ENCODE results near the gene HOXB5.

The HOXB5 gene

DNA sequence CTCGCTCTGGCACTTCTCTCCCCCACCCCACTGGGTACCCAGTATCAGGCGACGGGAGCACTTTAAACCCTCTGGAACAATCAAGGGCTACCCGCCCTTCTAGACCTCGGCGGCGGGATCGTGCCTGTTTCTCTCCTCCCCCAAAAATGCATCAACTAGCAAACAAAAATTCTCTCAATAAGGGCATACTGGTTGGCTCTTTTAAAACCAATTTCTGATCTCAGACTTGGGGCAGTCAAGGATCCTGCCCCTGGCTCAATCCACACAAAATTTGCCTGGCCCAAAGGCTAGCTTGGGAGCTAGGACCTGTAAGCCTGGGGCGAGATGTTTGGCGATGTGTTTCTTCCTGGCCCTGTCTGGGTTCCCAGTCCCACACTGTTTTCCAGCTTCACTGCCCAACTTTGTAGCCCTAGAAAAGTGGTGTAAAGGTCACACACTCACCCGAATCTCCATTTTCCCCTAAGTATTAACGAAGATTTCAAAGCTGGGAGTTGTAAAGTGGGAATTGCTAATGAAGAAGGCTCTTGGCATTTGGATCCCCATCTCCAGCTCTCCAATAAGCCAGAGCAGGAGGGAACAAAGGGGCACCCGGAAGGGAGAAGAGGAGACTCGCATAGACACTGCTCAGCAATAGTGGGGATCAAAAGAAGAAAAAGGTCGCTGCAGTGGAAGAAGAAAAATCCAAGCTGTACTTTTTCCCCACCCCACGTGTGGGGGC is 34.3 kb downstream of the HOXB5 start:
- DNase-seq (ENCODE audit: low read depth in 2 of 2): no peak

GRCh38 chr17:48558831-48559121 is 34.8 kb downstream of the HOXB5 start:
- no peak for DNase-seq (ENCODE audit: low read depth in 2 of 2)

- DNase-seq (ENCODE audit: low read depth in 2 of 2): no peak
Observed at GRCh38 chr17:48558057-48558830, 35.3 kb downstream of the HOXB5 start.

- DNase-seq (ENCODE audit: low read depth in 2 of 2): no peak
Observed at GRCh38 chr17:48556576-48557401, 36.8 kb downstream of the HOXB5 start.

GRCh38 chr17:48556229-48556575 is 37.4 kb downstream of the HOXB5 start:
- DNase-seq (ENCODE audit: low read depth in 2 of 2): no peak

GRCh38 chr17:48555258-48556228 is 38.0 kb downstream of the HOXB5 start:
- DNase-seq (ENCODE audit: low read depth in 2 of 2): no peak

GRCh38 chr17:48554412-48555257 is 38.9 kb downstream of the HOXB5 start:
- no peak for DNase-seq (ENCODE audit: low read depth in 2 of 2)

DNA sequence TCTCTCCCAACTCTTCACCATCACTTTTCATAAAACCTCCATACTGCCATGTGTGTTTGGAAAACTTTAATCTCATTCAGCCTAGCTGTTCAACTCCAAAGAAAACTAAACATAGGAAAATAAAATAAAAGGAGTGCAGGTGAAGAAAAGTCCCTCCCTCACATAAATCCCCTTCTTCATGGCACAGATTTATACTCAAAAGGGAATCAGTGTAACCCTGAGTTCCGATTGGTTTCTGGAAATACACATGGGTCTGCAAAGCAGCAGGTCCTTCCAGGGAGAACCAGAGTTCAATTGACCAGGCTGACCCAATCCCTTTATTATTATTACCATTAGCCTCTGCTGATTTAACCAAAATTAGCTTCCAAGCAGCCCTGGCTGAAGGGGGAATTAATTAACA is 39.8 kb downstream of the HOXB5 start:
- no peak for DNase-seq (ENCODE audit: low read depth in 2 of 2)

DNA sequence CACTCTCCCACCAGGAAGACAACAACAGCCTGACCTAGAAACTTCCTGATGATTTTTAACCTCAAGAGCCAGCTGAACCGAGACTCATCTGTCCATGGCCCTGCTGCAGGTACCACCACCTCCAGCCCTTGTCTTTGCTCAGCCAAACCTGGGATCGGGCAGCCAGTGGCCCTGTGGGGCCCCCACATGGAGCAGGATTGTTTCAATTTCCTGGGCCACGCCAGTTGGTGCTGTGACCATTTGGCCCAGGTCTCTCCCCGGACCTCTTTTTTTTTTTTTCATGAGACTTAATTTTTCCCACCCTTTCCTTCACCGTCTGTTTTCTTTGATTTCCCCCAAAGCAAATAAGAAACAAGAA is 40.4 kb downstream of the HOXB5 start:
- no peak for DNase-seq (ENCODE audit: low read depth in 2 of 2)

- DNase-seq (ENCODE audit: low read depth in 2 of 2): no peak
Observed at GRCh38 chr17:48552466-48553189, 41.0 kb downstream of the HOXB5 start.

DNA sequence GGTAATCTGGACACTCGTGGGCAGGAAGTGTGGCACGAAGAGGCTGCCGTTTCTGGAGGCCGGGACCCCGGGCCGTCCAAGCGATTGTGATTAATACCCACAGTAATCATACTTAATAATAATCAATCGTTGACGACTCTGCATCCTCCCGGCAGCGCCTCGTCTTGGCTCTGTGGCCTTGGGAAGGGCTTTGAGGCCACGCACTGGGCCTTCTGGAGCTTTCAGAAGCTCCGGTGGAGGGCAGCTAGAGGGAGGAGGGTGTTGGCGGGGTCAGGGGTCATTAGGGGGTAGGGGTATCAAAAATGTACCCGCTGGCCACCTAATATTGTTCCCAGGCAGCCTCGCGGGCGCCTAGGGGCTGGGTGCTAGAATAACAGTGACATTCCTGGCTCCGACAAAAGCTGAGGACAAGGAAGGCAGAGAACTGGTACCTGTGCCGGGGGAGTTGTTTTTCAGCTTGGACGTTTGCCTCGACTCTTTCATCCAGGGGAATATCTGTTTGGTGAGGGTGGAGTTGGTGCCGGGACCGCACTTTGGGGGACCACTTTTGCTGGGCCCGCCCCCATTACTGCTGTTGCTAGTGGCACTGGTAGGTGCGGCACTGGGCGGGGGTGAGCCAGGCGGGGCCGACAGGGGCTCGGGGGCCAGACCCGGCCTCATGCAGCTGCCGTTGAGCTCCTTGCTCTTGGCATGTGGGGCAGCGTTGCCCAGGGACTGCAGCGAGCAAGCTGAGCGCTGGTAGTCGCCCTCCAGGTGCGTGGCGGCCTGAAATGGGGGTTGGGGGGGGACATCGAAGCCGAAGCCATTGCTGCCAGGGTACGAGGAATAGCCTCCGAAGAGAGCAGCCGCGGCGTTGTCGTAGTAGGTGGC is 41.7 kb downstream of the HOXB5 start:
- no peak for DNase-seq (ENCODE audit: low read depth in 2 of 2)

GRCh38 chr17:48551214-48551555 is 42.4 kb downstream of the HOXB5 start:
- DNase-seq (ENCODE audit: low read depth in 2 of 2): no peak

- DNase-seq (ENCODE audit: low read depth in 2 of 2): no peak
Observed at GRCh38 chr17:48550502-48551213, 42.9 kb downstream of the HOXB5 start.

DNA sequence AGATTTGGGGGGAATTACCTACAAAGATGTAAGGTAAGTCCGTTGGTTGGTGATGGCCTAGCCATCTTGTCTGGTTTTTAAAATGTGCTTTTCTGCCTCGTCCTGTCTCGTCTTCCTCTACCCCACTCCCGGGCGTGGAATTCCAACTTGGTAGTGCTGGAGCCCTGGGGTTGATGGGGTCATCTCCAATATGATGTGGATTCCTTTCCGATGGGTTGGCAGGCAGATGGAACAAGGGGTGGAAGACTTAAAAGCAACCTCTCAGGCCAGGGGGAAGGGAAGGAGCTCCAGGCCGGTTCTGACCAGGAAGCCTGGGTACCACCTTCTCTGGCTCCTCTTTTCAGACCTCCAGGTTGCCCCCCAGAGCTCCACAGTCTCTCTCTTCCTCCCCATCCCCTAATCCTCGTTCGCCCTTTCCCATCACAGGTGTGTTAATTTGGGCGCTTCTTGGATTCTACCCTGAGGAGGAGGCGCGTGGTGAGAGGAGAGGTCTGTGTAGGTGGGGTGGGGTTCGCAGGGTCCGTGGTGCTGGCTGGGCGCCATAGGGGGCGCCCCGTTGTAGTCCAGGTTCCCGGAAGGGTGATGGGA is 43.6 kb downstream of the HOXB5 start:
- no peak for DNase-seq (ENCODE audit: low read depth in 2 of 2)

DNA sequence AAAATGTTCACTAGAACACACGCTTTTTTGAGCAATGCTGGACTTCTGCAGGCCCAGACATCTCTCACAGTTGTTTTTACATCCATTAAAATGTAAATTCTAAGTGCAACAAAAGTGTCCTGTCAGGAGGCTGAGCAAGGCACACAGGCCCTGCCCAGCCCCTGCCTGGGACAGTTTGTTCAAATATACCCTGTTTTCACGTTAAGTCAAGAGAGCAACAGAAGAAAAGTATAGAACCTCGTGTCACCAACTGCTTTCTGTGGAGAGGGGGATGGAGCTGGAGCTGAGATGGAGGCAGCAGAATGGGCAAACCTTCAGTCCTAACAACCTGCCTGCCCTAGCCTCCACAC is 44.3 kb downstream of the HOXB5 start:
- no peak for DNase-seq (ENCODE audit: low read depth in 2 of 2)

GRCh38 chr17:48548523-48549280 is 44.9 kb downstream of the HOXB5 start:
- DNase-seq (ENCODE audit: low read depth in 2 of 2): no peak

DNA sequence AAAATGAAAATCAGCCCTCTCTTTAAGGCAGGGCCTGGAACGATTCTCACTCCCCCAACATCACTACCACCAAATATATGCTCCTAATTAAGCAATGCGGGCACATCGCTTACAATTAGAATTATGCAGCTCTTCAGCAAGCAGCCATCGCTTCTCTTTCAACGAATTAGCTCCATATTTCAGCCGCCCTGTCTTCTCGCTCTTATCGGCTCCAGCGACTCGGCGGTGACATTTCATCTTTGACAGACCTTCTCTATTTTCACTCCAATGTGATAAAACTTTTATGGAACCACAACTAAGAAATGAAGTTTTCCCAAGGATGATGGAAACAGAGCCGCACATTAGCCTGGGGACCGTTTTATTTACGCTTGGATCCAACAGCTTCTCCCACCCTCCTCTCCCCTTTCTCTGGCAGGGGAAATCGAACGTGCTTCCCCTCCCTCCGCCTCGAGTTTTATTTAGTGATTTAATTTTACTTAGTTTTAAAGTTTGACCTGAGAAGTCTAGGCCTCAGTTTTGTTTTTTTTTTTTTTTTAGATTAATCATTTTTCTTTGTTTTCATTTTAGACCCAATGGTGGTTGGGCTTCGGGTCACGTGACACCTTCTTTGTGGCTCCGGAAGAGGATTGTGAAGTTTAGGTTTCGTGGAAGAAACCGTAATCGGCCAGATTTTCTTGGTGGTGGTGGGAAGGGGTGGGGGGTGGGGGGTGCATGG is 45.6 kb downstream of the HOXB5 start:
- no peak for DNase-seq (ENCODE audit: low read depth in 2 of 2)

All from stimulated activated CD8-positive, alpha-beta memory T cell treated with anti-CD3 and anti-CD28 coated beads, Interleukin-15, amount 100 ng/mL, for 48 hours (primary cell).